Hematopoietic multipotent progenitor cell (in vitro differentiated cells): Measurements from ENCODE around the gene TXN. TPM values are rescaled to one million over a fixed set of nuclear protein-coding genes. Genes with fewer than 3 reads are reported as not detected.

Experiments
- DNase-seq, 3 donors: peaks; one replicate each; pipeline ENCODE4 v3.0.0-alpha.2; 2011 to 2015; ENCODE audit warnings: low read depth in 2 of 3, low spot score in 2 of 3
- total RNA-seq: library from RNA; depleted of rRNA; stranded (reverse); fragments of >200 nt; gene quantifications from one replicate; pipeline ENCODE4 v1.2.3, GENCODE V29; 2012

TXN gene
- total RNA-seq, result 118 TPM

- DNase-seq, result peak; percentile 61 to 98 (median 96)
Observed at GRCh38 chr9:110256380-110257096, at the start of gene TXN. TSS of gene TXN (minus strand) at chr9:110256507. CDS start at chr9:110256435, 72 bp downstream.

GRCh38 chr9:110303133-110303532, 46.8 kb upstream of the TXN start:
- DNase-seq, result no peak

GRCh38 chr9:110298043-110298605, 41.8 kb upstream of the TXN start:
- DNase-seq, result no peak

- DNase-seq, result no peak
Observed at GRCh38 chr9:110293248-110293647, 36.9 kb upstream of the TXN start.

GRCh38 chr9:110291921-110292557, 35.7 kb upstream of the TXN start:
- DNase-seq, result no peak

- DNase-seq, result no peak
Observed at GRCh38 chr9:110290001-110290400, 33.7 kb upstream of the TXN start.

- no peak for DNase-seq
Observed at GRCh38 chr9:110288503-110288902, 32.2 kb upstream of the TXN start.

GRCh38 chr9:110287289-110287680, 31.0 kb upstream of the TXN start:
- no peak for DNase-seq

GRCh38 chr9:110284211-110284844, 28.0 kb upstream of the TXN start:
- no peak for DNase-seq

GRCh38 chr9:110283751-110284150, 27.4 kb upstream of the TXN start:
- DNase-seq, result no peak

GRCh38 chr9:110282739-110283081, 26.4 kb upstream of the TXN start:
- DNase-seq, result no peak

GRCh38 chr9:110282018-110282738, 25.9 kb upstream of the TXN start:
- no peak for DNase-seq

GRCh38 chr9:110278080-110278707, 21.9 kb upstream of the TXN start:
- no peak for DNase-seq

- no peak for DNase-seq
Observed at GRCh38 chr9:110276781-110277180, 20.5 kb upstream of the TXN start.

GRCh38 chr9:110270211-110270995, 14.1 kb upstream of the TXN start:
- no peak for DNase-seq

- no peak for DNase-seq
Observed at GRCh38 chr9:110266795-110267194, 10.5 kb upstream of the TXN start.

GRCh38 chr9:110261632-110262031, 5.3 kb upstream of the TXN start:
- DNase-seq, result no peak

- no peak for DNase-seq
Observed at GRCh38 chr9:110260911-110261310, 4.6 kb upstream of the TXN start.

- no peak for DNase-seq
Observed at GRCh38 chr9:110259566-110259965, 3.3 kb upstream of the TXN start.

- no peak for DNase-seq
Observed at GRCh38 chr9:110258690-110259091, 2.4 kb upstream of the TXN start.
